Mucosa of rectum (tissue), 2 donors: Measurements from ENCODE around the gene TRAPPC4.
"Not testable (repeated sequence)": the region's sequence is repeated elsewhere in the genome, so short reads cannot be mapped to it uniquely, and the experiment has no call there.

Source experiments
- H3K27ac ChIP-seq, 2 donors: one replicate each; pipeline ENCODE4 v1.7.0; 2013; ENCODE audit warnings: inconsistent platforms in 2 of 2, low read depth in 2 of 2, low read length in 2 of 2
- H3K27me3 ChIP-seq, 2 donors: one replicate each; pipeline ENCODE4 v1.7.0; 2013; ENCODE audit warnings: low read length in 2 of 2; ENCODE audit not compliant: control insufficient read depth in 2 of 2, insufficient read depth in 2 of 2
- H3K36me3 ChIP-seq, 2 donors: one replicate each; pipeline ENCODE4 v1.7.0; 2013; ENCODE audit warnings: low read length in 2 of 2; ENCODE audit not compliant: control insufficient read depth in 2 of 2, insufficient read depth in 2 of 2
- H3K4me1 ChIP-seq, 2 donors: one replicate each; pipeline ENCODE4 v1.7.0; 2013; ENCODE audit warnings: low read length in 2 of 2, mild to moderate bottlenecking in 1 of 2; ENCODE audit not compliant: control insufficient read depth in 2 of 2, insufficient read depth in 2 of 2
- H3K4me3 ChIP-seq, 2 donors: one replicate each; pipeline ENCODE4 v1.7.0; 2013; ENCODE audit warnings: low read length in 2 of 2
- H3K9ac ChIP-seq, 2 donors: one replicate each; pipeline ENCODE4 v1.7.0; 2013; ENCODE audit warnings: low read length in 2 of 2, low read depth in 1 of 2, mild to moderate bottlenecking in 1 of 2
- H3K9me3 ChIP-seq, 2 donors: one replicate each; pipeline ENCODE4 v1.7.0; 2013; ENCODE audit warnings: low read length in 2 of 2; ENCODE audit not compliant: control insufficient read depth in 2 of 2
- donor health status: healthy.
- donor health status: Normal muscosa, but diverticular disease.

The TRAPPC4 gene

GRCh38 chr11:119030329-119031047 lies 11.9 kb downstream of the TRAPPC4 start, which contains the start of gene SLC37A4:
TSS of gene SLC37A4 (minus strand) at chr11:119030877.
- Histone ChIP-seq H3K27me3 (no peaks in the 10 kb centered on the region), H3K36me3 (peaks cover 9 to 14% of the 10 kb centered on the region in 2 donors), H3K4me3 (peak within 1 kb of the TSS; percentile 80 to 91), H3K4me1 (peaks cover 39% of the 10 kb centered on the region in 2 donors), H3K9me3 (no peaks in the 10 kb centered on the region), H3K27ac (peak within 1 kb of the TSS; percentile 90 to 93), H3K9ac (peak within 1 kb of the TSS; percentile 74 to 96)

- H3K27ac ChIP-seq = no peak overlapping the region
- no peaks in the 10 kb centered on the region for H3K9me3 ChIP-seq
- no peaks in the 10 kb centered on the region for H3K27me3 ChIP-seq
- H3K4me1 ChIP-seq = peaks cover 32 to 35% of the 10 kb centered on the region in 2 donors
- H3K9ac ChIP-seq = no peak overlapping the region
- H3K4me3 ChIP-seq = no peak overlapping the region
- H3K36me3 ChIP-seq = peaks cover under 1 to 6% of the 10 kb centered on the region in 2 donors
These were observed 13.3 kb downstream of the TRAPPC4 start for GRCh38 chr11:119031912-119032280.

- H3K4me3 ChIP-seq, H3K27ac ChIP-seq, H3K9me3 ChIP-seq, H3K36me3 ChIP-seq, H3K9ac ChIP-seq, H3K27me3 ChIP-seq: not testable (repeated sequence)
- peaks cover 17 to 20% of the 10 kb centered on the region in 2 donors for H3K4me1 ChIP-seq
These were observed 14.9 kb downstream of the TRAPPC4 start for GRCh38 chr11:119033421-119033820.

GRCh38 chr11:119034813-119035212 lies 16.2 kb downstream of the TRAPPC4 start:
- H3K4me3 ChIP-seq = no peak overlapping the region
- H3K4me1 ChIP-seq = peaks cover 3 to 6% of the 10 kb centered on the region in 2 donors
- H3K36me3 ChIP-seq = no peaks in the 10 kb centered on the region
- H3K9ac ChIP-seq = no peak overlapping the region
- no peaks in the 10 kb centered on the region for H3K27me3 ChIP-seq
- no peak overlapping the region for H3K27ac ChIP-seq
- H3K9me3 ChIP-seq = no peaks in the 10 kb centered on the region

GRCh38 chr11:119038884-119039283 lies 20.3 kb downstream of the TRAPPC4 start:
- no peaks in the 10 kb centered on the region for H3K4me1 ChIP-seq
- no peak overlapping the region for H3K9ac ChIP-seq
- H3K27me3 ChIP-seq = no peaks in the 10 kb centered on the region
- H3K27ac ChIP-seq = no peak overlapping the region
- H3K9me3 ChIP-seq = no peaks in the 10 kb centered on the region
- H3K4me3 ChIP-seq = no peak overlapping the region
- H3K36me3 ChIP-seq = no peaks in the 10 kb centered on the region

- H3K9ac ChIP-seq, H3K9me3 ChIP-seq, H3K36me3 ChIP-seq, H3K4me1 ChIP-seq, H3K27me3 ChIP-seq, H3K27ac ChIP-seq, H3K4me3 ChIP-seq: not testable (repeated sequence)
These were observed 20.9 kb downstream of the TRAPPC4 start for GRCh38 chr11:119039471-119039870.

- H3K4me3 ChIP-seq = no peak overlapping the region
- no peak overlapping the region for H3K9ac ChIP-seq
- H3K27ac ChIP-seq = no peak overlapping the region
- peaks cover 14 to 17% of the 10 kb centered on the region in 2 donors for H3K36me3 ChIP-seq
- no peaks in the 10 kb centered on the region for H3K4me1 ChIP-seq
- H3K9me3 ChIP-seq = no peaks in the 10 kb centered on the region
- H3K27me3 ChIP-seq = no peaks in the 10 kb centered on the region
These were observed 23.4 kb downstream of the TRAPPC4 start for GRCh38 chr11:119041821-119042514.

GRCh38 chr11:119042927-119043326 lies 24.4 kb downstream of the TRAPPC4 start:
- Histone ChIP-seq H3K9me3 (no peaks in the 10 kb centered on the region), H3K4me3 (no peak overlapping the region)

GRCh38 chr11:119044708-119045107 lies 26.1 kb downstream of the TRAPPC4 start:
- Histone ChIP-seq H3K4me3 (no peak overlapping the region), H3K27ac (no peak overlapping the region), H3K36me3 (peaks cover 40% of the 10 kb centered on the region in 2 donors), H3K4me1 (no peaks in the 10 kb centered on the region), H3K9me3 (no peaks in the 10 kb centered on the region), H3K27me3 (no peaks in the 10 kb centered on the region), H3K9ac (no peak overlapping the region)

More at GRCh38 chr11:119042927-119043326, 24.4 kb downstream of the TRAPPC4 start:
- no peaks in the 10 kb centered on the region for H3K27me3 ChIP-seq
- no peak overlapping the region for H3K9ac ChIP-seq
- H3K36me3 ChIP-seq = peaks cover 22% of the 10 kb centered on the region in 2 donors
- H3K4me1 ChIP-seq = no peaks in the 10 kb centered on the region
- H3K27ac ChIP-seq = no peak overlapping the region

GRCh38 chr11:119046489-119046888 lies 27.9 kb downstream of the TRAPPC4 start:
- peaks cover 50 to 55% of the 10 kb centered on the region in 2 donors for H3K36me3 ChIP-seq

More at GRCh38 chr11:119046489-119046888, 27.9 kb downstream of the TRAPPC4 start:
- Histone ChIP-seq H3K4me1 (no peaks in the 10 kb centered on the region), H3K27me3 (no peaks in the 10 kb centered on the region), H3K4me3 (no peak overlapping the region), H3K9ac (no peak overlapping the region), H3K9me3 (no peaks in the 10 kb centered on the region), H3K27ac (no peak overlapping the region)
